M059J (cell line): ENCODE results near the gene ZNF235. TPM values are rescaled to one million over a fixed set of nuclear protein-coding genes. Genes with fewer than 3 reads are reported as not detected.
A peak's percentile ranks its signal among the peaks of the same experiment; 100 is the strongest.
"Not testable (repeated sequence)": the region's sequence is repeated elsewhere in the genome, so short reads cannot be mapped to it uniquely, and the experiment has no call there.

Source experiments
- DNase-seq: peaks from one replicate; pipeline ENCODE4 v3.0.0-alpha.2; 2012; ENCODE audit warnings: low read depth
- total RNA-seq: library from RNA; depleted of rRNA; stranded (reverse); fragments of >200 nt; shearing (Covaris generic); gene quantifications from 2 replicates; pipeline ENCODE4 v1.2.3, GENCODE V29; 2014; rRNA removed

The ZNF235 gene
- total RNA-seq: 0.69 and 0.81 TPM in 2 replicates

DNA sequence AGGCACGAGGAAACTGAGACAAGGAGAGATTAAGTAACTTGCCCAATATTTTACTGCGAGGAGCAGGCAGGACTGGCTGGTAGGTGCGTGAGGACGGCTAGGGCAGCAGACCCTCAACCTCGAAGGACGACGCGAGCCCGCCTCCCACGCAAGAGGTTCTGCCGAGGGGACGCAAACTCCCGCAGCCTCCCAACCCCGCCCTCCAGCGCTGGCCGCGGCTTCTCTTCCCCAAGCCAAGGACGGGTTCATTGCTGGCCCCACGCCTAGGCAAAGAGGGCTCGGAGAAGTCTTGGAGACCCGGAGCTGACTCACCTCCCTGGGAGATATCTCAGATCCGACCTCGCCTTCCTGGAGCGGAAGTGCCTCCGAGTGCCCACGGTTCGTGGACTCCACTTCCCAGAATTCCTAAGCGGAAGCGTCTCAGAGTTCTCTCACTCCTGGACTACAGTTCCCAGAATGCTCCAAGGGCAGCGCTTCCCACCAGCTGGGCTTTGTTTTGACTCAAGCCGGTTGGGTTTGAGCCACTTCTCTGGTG is at the start of gene ZNF235:
Gene ZNF235, minus strand, starts transcription at position 367 of the 535 bp plus-strand sequence. CDS start 1,621 bp downstream, outside the sequence.
- DNase-seq: peak; percentile 99

DNA sequence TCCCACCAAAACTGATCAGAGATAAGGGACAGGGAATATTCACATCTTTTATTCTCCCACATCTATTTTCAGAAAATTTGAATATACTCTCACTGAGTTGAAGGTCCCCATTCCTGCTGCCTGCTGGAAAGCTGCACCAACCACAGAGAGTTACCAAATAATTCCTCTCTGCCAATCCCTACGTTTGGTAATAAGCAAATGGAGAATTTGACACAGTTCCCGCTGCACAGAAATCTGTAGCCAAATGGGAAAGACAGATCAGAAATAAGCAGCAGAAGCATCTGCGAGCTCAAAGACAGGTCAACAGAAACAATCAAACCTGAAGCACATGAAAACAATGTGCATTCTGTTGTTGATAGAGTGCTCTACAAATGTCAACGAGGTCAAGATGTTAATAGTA is 41.7 kb upstream of the ZNF235 start:
- DNase-seq: no peak

DNA sequence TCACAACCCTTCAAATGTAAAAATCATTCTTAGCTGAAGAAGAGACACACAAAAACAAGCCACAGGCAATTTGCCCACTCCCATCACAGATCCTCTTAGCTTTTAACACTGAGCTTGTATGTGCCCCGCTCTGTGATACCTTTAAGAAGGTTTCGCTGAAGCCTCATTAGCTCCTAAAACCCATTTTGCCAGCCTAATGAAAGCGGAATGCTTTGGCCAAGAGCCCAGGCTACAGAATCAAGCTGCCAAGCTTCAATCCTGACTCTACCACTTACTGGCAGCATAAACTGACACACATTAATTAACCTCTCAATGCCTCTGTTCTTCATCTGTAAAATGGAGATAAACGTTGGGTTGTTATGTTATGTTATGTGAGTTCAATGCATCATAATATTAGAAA is 41.1 kb upstream of the ZNF235 start:
- DNase-seq: peak; percentile 4

DNA sequence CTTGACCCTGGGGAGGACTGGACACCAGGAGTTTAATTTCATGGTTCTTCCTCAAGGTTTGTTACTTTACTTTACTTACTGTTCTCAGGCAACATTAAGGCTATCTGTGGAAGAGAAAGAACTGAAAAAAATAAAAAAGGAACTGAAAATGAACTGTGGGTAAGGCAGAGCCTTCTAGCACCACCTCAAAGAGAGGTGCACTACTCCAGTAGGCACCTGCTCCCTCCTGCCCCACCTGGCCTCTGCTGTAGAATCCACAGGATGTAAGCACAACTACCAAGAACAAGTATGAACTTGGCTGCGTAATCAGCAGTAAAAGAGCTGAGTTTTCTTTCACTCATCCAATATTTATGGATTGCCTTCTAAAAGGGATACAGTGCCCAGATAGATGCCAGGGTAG is 39.4 kb upstream of the ZNF235 start:
- DNase-seq: no peak

DNA sequence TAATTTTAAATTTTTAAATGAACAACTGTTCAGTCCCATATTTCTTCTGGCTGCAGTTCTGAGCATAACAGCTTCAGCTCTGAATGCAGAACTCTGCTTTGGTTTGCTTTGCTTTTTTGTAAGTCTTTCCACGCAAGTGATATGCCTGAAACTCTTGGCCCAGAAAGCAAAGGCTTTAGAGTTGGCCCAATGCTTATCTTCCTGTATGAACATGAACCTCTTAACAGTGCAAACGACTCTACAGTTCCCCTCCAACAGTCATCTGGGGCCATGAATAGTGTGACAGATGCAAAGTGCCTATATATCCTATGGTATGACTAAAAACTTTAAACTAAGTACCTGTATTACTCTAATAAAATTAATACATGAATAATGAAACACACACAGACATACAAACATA is 37.0 kb upstream of the ZNF235 start:
- no peak for DNase-seq

DNA sequence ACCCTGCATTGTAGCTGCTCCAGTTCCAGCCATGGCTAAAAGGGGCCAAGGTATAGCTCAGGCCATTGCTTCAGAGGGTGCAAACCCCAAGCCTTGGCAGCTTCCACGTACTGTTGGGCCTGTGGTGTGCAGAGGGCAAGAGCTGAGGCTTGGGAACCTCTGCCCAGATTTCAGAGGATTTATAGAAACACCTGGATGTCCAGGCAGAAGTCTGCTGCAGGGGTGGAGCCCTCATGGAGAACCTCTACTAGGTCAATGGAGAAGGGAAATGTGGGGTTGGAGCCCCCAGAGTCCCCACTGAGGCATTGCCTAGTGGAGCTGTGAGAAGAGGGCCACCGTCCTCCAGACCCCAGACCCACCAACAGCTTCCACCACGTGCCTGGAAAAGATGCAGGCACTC is 29.8 kb upstream of the ZNF235 start:
- DNase-seq: not testable (repeated sequence)

DNA sequence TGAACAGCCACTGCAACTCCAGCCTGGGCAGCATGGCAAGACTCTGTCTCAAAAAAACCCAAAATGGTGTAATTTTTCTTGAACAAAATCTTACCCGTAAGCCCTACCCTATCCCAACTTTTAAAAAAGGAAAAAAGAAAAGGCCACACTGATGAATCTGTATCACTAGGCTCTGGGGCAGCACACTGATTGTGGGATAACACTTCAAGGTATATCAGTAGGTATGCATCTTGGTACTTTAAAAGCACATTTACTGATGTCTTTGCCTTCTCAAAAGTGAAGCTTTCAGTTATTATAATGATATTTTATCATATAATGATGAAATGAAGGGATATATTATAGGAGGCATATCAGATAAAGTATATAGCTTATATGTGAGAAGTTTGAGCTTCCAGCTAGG is 27.3 kb upstream of the ZNF235 start:
- no peak for DNase-seq

DNA sequence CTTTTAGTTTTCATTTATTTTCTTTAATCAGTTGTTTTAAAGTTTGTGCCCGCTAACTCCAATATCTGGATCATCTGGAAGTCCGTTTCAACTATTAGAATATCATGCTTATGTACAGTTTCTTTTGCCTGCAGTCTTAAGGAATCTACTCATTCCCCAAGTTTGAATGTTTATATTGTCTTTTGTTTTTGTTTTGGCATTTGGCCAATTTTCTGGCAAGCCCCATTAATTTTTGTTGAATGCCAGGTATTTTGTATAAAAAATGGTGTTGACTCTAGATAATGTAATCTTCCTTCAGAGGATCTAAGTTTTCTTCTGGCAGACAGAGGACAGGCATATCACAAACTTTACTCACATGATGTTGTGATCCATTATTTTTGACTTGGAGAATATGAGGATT is 11.1 kb upstream of the ZNF235 start:
- peak; percentile 9 for DNase-seq

DNA sequence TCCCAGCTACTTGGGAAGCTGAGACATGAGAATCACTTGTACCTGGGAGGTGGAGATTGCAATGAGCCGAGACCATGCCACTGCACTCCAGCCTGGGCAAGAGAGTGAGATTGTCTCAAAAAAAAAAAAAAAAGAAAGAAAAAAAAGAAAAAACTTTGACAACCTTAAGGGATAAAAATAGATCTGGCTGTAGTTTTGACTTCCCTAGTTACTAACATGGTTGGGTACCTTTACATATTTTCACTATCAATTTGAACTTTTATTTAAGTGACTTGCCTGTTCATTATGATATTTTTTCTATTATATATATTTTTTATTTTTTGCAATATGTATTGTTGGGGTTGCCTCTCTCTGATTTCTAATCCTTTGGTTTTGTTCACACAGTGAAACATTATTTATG is 8.4 kb upstream of the ZNF235 start:
- no peak for DNase-seq

DNA sequence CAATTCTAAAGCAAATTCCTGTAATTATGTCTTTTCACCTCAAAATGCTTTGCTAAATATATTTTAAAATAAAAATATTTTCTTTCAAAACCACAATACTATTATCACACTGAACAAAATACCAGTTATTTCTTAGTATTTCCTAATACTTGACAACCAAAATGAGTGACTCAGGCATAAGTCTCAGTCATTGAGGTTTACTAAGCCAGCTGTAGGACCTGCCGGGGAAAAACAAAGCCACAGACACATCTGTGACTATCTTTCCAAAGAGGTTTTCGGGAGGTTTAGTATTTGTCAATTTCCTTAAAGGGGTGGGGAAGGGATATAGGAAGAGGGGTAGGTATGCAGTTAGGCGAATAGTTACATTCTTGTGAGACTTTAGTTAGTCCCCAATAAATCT is 3.2 kb upstream of the ZNF235 start:
- peak; percentile 26 for DNase-seq

DNA sequence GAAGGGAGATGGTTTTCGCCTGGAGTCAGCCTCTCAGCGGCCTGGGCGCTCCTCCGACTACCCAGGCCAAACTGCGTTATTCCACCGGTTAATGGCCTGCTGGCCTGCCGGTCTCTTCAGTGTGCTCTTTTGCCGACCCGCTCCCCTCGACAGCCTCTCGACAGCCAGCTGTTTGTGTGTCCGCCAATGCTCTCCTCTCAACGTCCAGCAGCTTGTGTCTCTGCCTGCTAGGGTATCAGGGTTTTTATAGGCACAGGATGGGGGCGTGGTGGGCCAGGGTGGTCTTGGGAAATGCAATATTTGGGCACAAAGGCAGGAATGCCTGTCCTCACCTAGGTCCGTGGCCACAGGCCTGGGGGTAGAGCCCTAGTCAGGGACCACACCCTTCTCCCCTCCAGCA is 1.5 kb upstream of the ZNF235 start:
- DNase-seq: no peak

DNA sequence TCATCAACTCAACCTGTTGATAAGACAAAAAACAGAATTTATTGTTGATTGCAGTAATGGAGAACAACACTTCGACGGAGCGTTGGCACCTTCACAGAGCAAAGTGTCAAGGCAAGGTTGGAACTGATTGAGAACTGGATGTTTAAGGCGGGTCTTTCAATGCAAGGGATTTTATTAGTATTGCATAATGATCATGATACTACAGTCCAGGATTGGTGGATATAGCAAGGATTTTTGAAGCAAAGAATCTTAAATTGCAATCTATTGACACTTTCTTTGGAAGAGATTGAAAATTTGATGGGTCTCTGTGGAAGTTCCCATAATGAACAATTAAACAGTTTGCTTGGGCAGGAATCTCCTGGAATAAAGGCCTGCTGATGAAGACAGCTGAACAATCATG is 632 bp upstream of the ZNF235 start:
- no peak for DNase-seq

DNA sequence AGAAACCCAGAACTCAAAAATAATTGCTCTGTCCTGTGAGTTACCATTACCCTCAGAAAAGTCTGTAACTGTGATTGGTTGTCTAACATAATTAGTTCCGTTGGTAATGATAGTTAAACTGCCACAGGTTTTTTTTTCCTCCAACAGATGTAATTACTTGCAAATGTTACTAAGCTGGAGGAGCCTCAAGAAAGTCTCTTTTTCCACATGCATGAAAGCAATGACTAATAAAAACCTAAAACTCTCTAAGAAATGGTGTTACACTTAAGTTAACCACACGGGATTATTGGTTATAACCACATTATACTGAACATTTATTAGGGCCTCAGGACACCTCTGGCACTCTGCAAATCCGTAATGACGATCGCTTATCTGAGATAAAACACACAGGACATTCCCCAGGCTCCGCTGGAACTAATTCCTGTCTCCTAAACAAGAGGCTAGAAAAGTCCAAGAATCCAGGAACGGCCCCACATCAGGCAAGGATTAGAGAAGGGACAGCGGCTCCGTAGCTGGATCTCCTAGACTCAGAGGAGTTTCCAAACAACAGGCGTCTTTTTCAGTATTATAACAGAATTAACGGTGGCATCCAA is 753 bp downstream of the ZNF235 start:
- DNase-seq: peak; percentile 73

DNA sequence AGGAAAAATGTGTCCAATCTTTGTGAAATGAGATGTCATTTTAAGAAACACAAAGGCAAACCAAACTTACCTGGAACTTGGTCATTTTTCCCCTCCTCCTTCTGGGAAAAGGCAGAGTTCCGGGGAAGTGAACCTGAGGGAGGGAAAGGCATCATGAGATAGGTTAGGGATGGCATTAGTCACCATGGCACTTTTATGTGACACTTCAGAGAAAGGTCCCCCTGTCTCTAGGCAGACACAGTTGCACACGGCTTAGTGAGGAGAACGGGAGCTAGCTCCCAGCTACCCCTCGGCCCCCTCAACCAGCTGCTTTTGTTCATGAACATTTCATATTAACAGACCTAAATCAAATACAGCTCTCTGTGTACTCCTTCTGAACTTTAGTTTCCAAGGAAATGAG is 1.5 kb downstream of the ZNF235 start:
- no peak for DNase-seq

DNA sequence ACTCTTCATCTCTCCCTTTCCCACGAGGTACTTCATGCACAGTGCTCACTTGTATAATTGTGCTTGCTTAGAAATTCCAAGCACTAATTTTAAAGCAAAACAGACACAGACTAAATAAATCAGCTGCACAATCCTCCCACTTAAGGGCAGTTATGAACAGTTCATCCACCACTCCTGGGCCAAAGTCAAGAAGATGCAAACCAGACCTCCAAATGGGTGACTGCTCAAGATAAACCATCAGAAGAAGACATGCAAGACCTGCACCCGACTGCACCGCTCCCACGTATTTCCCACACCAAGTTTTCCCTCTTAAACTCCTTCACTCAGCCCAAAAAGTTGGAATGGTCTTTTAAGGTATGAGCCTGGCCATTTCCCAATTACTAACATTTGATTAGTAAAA is 19.9 kb downstream of the ZNF235 start:
- no peak for DNase-seq

DNA sequence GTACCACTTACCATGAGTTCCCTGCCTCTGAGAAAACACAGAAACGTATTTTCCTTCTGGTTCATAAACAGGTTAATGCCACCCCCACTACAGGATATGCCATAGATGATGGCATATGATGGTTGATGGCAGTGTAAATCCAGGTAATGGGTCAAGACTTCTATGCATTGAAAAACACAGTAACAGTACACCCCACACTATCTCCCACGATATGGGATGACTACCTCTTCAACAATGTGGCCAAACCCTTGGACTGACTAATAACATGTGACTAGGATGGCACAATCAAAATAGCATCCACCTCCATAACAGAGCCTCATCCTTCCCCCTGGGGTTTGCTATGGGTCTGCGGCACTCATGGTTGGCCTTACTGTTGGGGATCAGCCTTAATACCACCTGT is 22.0 kb downstream of the ZNF235 start:
- no peak for DNase-seq

DNA sequence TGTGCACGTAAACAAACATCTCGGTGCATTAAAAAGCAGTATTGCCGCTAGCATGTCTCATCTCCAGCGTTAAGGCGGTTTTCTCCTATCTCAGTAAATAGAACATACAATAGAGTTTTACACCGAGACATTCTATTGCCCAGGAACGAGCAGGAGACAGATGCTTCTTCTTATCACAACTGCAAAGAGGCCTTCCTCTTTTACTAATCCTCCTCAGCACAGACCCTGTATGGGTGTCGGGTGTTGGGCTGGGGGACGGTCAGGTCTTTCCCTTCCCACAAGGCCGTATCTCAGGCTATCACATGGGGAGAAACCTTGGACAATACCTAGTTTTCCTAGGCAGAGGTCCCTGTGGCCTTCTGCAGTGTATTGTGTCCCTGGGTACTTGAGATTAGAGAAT is 23.9 kb downstream of the ZNF235 start:
- no peak for DNase-seq

DNA sequence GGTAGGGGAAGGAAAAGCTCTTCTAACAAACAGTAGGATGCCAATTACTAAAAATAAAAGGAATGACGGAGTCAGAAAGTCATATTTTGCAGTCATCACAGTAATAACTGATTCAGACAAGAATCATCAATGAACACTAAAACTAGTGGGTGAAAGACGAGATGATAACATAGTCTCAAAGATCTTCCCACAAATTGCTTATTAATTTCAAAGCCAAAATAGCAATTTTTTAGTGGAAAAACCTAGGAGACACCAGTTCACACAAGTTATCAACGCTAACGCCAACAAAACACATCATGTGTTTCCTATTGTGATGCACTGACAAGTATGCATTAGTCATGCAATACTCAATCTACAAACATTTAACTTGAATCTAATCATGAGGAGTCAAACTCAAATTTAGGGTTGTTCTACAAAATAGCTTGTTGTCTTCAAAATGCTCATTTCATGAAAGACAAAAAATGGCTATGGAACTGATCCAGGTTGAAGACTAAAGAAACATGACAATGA is 26.6 kb downstream of the ZNF235 start:
- DNase-seq: no peak

DNA sequence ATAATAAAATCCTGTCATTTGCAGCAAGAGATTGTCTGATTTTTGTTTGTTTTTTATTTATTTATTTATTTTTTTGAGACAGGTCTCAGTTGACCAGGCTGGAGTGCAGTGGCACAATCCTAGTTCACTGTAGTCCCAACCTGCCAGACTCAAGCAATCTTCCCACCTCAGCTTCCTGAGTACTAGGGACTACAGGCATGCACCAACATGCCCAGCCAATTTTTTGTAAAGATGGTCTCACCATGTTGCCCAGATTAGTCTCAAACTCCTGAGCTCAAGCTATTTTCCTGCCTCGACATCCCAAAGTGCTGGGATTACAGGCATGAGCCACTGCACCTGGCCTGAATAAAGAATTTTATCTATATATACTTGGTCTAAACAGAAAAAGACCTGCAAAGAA is 27.5 kb downstream of the ZNF235 start:
- no peak for DNase-seq

DNA sequence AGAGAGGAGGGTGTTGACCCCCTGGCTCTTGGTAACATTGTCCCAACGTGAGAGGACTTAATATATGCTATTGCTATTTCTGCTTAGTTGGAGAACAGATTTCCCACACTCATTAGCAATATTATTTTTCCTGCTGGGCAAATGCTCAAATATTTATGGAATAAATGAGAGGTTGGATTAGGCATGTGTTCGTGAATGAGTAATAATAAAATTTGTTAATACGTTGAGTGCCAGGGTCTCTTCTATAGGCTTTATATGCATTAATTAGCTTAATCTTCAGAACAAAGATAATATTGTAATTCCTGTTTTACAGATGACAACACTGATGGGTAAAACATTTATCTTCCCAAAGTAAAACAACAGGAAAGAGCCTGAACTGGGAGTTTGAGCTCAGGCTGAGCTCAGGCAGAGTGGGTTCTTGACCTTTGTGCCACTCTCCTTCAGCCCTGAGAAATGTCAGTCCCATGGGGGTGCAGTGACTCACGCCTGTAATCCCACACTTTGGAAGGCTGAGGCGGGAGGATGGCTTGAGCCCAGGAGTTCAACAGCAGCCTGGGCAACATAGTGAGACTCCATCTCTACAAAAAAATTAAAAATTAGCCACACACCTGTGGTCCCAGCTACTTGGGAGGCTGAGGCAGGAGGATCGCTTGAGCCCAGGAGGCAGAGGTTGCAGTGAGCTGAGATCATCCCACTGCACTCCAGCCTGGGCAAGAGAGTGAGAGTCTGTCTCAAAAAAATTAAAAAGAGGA is 44.0 kb downstream of the ZNF235 start:
- peak; percentile 20 for DNase-seq

DNA sequence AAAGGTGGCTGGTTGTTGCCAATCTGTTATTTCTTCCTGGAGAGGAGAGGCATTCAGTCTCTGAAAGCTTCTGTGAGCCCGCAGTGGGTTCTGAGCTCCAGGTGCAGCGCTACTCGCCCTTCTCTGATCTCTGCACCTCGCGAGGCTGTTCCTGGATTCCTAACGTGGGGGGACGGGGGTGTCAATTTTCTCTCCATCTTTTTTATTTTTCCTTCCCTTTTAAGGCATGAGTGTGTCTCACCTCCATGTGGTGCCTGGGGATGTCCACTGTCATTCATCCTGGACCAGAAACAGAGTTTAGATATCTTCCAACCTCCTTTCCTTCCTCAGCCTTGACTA is 44.5 kb downstream of the ZNF235 start:
- no peak for DNase-seq

DNA sequence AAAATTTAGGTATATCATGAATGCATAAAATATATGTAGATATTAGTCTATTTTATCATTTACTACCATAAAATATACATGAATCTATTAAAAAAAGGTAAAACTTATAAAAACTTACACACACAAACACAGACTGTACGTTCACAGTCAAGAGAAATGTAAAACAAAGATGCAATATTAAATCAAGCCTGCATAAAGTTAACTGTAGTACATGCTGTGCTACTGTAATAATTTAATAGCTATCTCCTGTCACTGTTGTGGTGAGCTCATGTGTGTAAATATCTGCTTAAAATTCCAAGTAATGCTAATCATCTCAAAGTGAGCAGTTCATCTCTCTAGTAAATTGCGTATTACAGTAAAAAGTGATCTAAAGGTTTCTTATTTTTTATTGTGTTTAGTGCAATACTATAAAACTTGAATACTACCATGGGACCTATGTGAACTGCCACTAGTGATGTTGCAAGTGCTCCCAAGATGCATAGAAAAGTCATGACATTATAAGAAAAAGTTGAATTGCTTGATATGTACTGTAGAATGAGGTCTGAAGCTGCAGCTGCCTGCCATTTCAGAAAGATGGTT is 45.9 kb downstream of the ZNF235 start:
- DNase-seq: no peak

DNA sequence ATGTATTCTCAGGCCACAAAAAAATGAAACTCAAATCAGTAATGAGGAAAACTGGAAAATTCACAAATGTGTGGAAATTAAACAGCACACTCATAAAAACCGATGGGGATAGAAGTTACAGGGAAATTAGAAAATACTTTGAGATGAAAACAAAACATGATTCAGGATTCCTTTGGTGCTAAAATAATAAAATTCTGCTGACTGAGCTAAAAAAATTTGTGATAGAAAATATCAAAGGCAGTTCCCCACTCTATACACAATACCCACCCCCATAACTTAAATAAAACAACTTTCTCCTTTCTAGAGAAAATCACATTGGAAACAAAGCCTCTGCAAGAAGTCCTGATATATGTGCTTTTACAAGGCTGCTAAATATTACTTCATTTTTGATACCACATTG is 46.7 kb downstream of the ZNF235 start:
- no peak for DNase-seq
